ENCODE data around the gene ALS2CL. TPM values are rescaled to one million over a fixed set of nuclear protein-coding genes. Genes with fewer than 3 reads are reported as not detected.
A peak's percentile ranks its signal among the peaks of the same experiment; 100 is the strongest.

ALS2CL gene
- total RNA-seq, 2 experiments from 2014 or later, result 3.2 to 3.3 TPM

DNA sequence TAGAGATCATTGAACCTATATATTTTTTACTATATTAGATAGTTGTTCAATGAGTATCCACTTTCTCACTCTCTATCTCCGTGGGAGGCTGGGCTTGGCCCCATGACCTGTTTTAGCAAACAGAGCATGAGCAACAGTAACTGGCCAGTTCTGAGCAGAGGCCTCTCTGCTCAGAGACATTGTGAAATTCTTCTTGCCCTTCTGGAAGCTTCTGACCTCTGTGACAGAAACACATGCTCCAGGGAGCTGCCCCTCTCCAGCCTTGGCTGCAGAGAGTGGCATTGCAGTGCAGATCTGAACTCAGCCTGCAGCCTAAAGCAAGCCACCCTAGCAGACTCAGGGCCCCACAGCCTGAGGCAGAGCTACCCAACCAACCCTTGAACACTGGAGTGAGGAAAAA is 60.7 kb downstream of the ALS2CL start:
- H3K4me3 Mint-ChIP-seq, result no peak overlapping the region
- H3K27me3 Mint-ChIP-seq, result no peaks in the 10 kb centered on the region
- ATAC-seq (no peak), DNase-seq (no peak)
- no peaks in the 10 kb centered on the region for H3K36me3 Mint-ChIP-seq (ENCODE audit: low read depth)
- H3K4me1 Mint-ChIP-seq, result peaks cover 18% of the 10 kb centered on the region
- POLR2A ChIA-PET, result no interaction called here
- intact Hi-C loops (cut with DNase I, micrococcal nuclease), result no loop called here
- CTCF ChIA-PET, result interaction anchor here (0.8 to 9.0 kb wide), 3 partner anchors 10 to 145 kb away, joined by 3 to 202 read pairs (median 3); no protein-coding TSS in a partner anchor
- H3K27ac Mint-ChIP-seq, result no peak overlapping the region
- no peaks in the 10 kb centered on the region for H3K9me3 Mint-ChIP-seq (ENCODE audit: low read depth)

- Mint-ChIP-seq H3K36me3 (ENCODE audit: low read depth) (no peaks in the 10 kb centered on the region), H3K27me3 (no peaks in the 10 kb centered on the region), H3K27ac (peak overlapping the region; percentile 66), H3K4me1 (peaks cover 17% of the 10 kb centered on the region), H3K9me3 (ENCODE audit: low read depth) (no peaks in the 10 kb centered on the region), H3K4me3 (peak overlapping the region; percentile 53)
- CTCF ChIA-PET, result interaction anchor here (0.5 to 9.0 kb wide), 44 partner anchors 9 to 936 kb away, joined by 3 to 202 read pairs (median 4); partner anchors contain the start of genes ALS2CL and RTP3
- intact Hi-C loops (cut with DNase I, micrococcal nuclease), result loop anchor here (1.0 kb wide), 1 partner anchor 142 kb away; no protein-coding TSS in a partner anchor
- POLR2A ChIA-PET, result interaction anchor here (1.2 to 1.6 kb wide), 2 partner anchors 15 to 141 kb away, joined by 5 to 7 read pairs; no protein-coding TSS in a partner anchor
- peak; percentile 89 for DNase-seq
- peak; percentile 99 for ATAC-seq
Observed at GRCh38 chr3:46629551-46630517, 63.6 kb downstream of the ALS2CL start.

GRCh38 chr3:46628901-46629369 is 64.5 kb downstream of the ALS2CL start:
- ChIA-PET CTCF (interaction anchor here (0.6 to 9.0 kb wide), 16 partner anchors 11 to 329 kb away, joined by 3 to 202 read pairs (median 4); partner anchors contain the start of genes ALS2CL and RTP3), POLR2A (interaction anchor here (1.2 to 1.6 kb wide), 2 partner anchors 15 to 140 kb away, joined by 5 to 7 read pairs; no protein-coding TSS in a partner anchor)
- ATAC-seq, result no peak
- H3K9me3 Mint-ChIP-seq (ENCODE audit: low read depth), result no peaks in the 10 kb centered on the region
- no peaks in the 10 kb centered on the region for H3K36me3 Mint-ChIP-seq (ENCODE audit: low read depth)
- no peak overlapping the region for H3K4me3 Mint-ChIP-seq
- intact Hi-C loops (cut with DNase I, micrococcal nuclease), result no loop called here
- H3K27ac Mint-ChIP-seq, result peak overlapping the region; percentile 66
- H3K27me3 Mint-ChIP-seq, result no peaks in the 10 kb centered on the region
- no peak for DNase-seq
- H3K4me1 Mint-ChIP-seq, result peaks cover 12% of the 10 kb centered on the region

GRCh38 chr3:46627078-46627477 is 66.4 kb downstream of the ALS2CL start:
- Mint-ChIP-seq H3K27ac (no peak overlapping the region), H3K4me3 (no peak overlapping the region), H3K27me3 (peaks cover 2% of the 10 kb centered on the region), H3K9me3 (ENCODE audit: low read depth) (no peaks in the 10 kb centered on the region), H3K4me1 (peaks cover 12% of the 10 kb centered on the region), H3K36me3 (ENCODE audit: low read depth) (no peaks in the 10 kb centered on the region)
- intact Hi-C loops (cut with DNase I, micrococcal nuclease), result no loop called here
- CTCF ChIA-PET, result interaction anchor here (0.6 to 9.0 kb wide), 2 partner anchors 65 to 140 kb away, joined by 3 to 202 read pairs; no protein-coding TSS in a partner anchor
- POLR2A ChIA-PET, result interaction anchor here (0.6 to 0.8 kb wide), 2 partner anchors 138 to 197 kb away, joined by 3 read pairs; no protein-coding TSS in a partner anchor
- DNase-seq (no peak), ATAC-seq (no peak)

DNA sequence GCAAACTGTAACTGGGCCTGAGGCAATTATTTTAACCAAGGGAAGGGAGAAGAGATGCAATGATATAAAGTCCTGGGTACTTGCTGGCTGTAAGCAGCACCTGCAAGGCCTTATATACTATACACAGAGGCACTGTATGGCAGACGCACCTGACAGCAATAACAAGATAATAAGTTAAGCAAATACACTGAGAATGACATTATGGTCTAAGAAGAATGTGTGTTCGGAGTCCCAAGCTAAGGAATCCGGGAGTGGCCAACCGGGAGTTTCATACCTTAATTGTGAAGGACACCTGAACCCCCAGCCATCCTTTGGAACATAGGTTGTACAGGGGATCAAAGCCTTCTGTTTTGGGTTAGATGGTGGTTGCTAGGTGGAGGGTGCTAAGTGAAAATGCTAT is 67.4 kb downstream of the ALS2CL start:
- peaks cover 2% of the 10 kb centered on the region for H3K27me3 Mint-ChIP-seq
- CTCF ChIA-PET, result interaction anchor here (0.5 kb wide), 1 partner anchor 141 kb away, joined by 3 read pairs; no protein-coding TSS in a partner anchor
- DNase-seq (no peak), ATAC-seq (no peak)
- no peaks in the 10 kb centered on the region for H3K9me3 Mint-ChIP-seq (ENCODE audit: low read depth)
- peaks cover 12% of the 10 kb centered on the region for H3K4me1 Mint-ChIP-seq
- intact Hi-C loops (cut with DNase I, micrococcal nuclease), result no loop called here
- POLR2A ChIA-PET, result no interaction called here
- H3K4me3 Mint-ChIP-seq, result no peak overlapping the region
- H3K27ac Mint-ChIP-seq, result no peak overlapping the region
- no peaks in the 10 kb centered on the region for H3K36me3 Mint-ChIP-seq (ENCODE audit: low read depth)

DNA sequence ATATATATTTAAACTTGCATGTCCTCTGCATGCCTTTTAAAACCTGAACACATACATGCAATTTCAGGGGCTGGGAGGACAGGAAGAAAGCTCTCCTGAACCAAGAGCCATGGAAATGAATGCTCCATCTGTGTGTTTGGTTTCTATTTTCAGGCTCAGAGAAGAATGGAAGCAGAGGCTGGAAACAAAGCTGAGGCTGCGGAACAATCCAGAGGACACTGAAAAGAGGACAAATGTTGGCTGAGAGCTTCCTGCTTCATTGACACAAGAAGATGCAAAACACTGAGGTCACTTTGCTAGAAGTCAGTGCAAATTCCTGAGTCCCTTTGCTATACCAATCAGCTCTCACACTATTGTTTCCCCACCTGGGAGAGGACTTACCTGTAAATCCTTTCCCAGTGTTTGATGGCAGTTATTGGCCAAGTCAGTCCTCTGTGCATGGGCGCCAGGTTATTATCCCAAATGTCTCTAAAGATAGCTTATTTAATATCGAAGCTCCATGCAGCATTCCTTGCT is 68.4 kb downstream of the ALS2CL start:
- CTCF ChIA-PET, result interaction anchor here (1.0 to 2.2 kb wide), 3 partner anchors 36 to 136 kb away, joined by 3 to 16 read pairs (median 3); no protein-coding TSS in a partner anchor
- DNase-seq (no peak), ATAC-seq (no peak)
- intact Hi-C loops (cut with DNase I, micrococcal nuclease), result no loop called here
- H3K27ac Mint-ChIP-seq, result no peak overlapping the region
- H3K36me3 Mint-ChIP-seq (ENCODE audit: low read depth), result no peaks in the 10 kb centered on the region
- POLR2A ChIA-PET, result no interaction called here
- no peak overlapping the region for H3K4me3 Mint-ChIP-seq
- peaks cover 8% of the 10 kb centered on the region for H3K4me1 Mint-ChIP-seq
- H3K27me3 Mint-ChIP-seq, result peaks cover 2% of the 10 kb centered on the region
- no peaks in the 10 kb centered on the region for H3K9me3 Mint-ChIP-seq (ENCODE audit: low read depth)

GRCh38 chr3:46624533-46624932 is 68.9 kb downstream of the ALS2CL start:
- no peaks in the 10 kb centered on the region for H3K36me3 Mint-ChIP-seq (ENCODE audit: low read depth)

GRCh38 chr3:46619845-46620778 is 73.4 kb downstream of the ALS2CL start:
- DNase-seq, result no peak
- Mint-ChIP-seq H3K27me3 (peaks cover 8% of the 10 kb centered on the region), H3K4me3 (no peak overlapping the region), H3K27ac (no peak overlapping the region), H3K9me3 (ENCODE audit: low read depth) (no peaks in the 10 kb centered on the region), H3K4me1 (no peaks in the 10 kb centered on the region), H3K36me3 (ENCODE audit: low read depth) (no peaks in the 10 kb centered on the region)
- intact Hi-C loops (cut with DNase I, micrococcal nuclease), result no loop called here
- ChIA-PET POLR2A (no interaction called here), CTCF (interaction anchor here (0.7 to 1.8 kb wide), 2 partner anchors 10 to 132 kb away, joined by 4 to 10 read pairs; no protein-coding TSS in a partner anchor)
- no peak for ATAC-seq

More at GRCh38 chr3:46624533-46624932, 68.9 kb downstream of the ALS2CL start:
- Mint-ChIP-seq H3K9me3 (ENCODE audit: low read depth) (no peaks in the 10 kb centered on the region), H3K4me1 (peaks cover 5% of the 10 kb centered on the region), H3K4me3 (no peak overlapping the region), H3K27ac (no peak overlapping the region), H3K27me3 (peaks cover 4% of the 10 kb centered on the region)
- CTCF ChIA-PET, result interaction anchor here (1.2 to 2.2 kb wide), 2 partner anchors 36 to 135 kb away, joined by 3 to 16 read pairs; no protein-coding TSS in a partner anchor
- intact Hi-C loops (cut with DNase I, micrococcal nuclease), result no loop called here
- DNase-seq (no peak), ATAC-seq (no peak)
- POLR2A ChIA-PET, result no interaction called here
